Astrocyte (in vitro differentiated cells and primary cell): ENCODE measurements around the gene ITM2C. TPM values are rescaled to one million over a fixed set of nuclear protein-coding genes. Genes with fewer than 3 reads are reported as not detected.

Source experiments
- DNase-seq: peaks from one replicate; pipeline ENCODE4 v3.0.0-alpha.2; 2010; ENCODE audit warnings: low read depth
- FAIRE-seq: peaks from 2 replicates; lab custom pipeline; 2011; peaks lifted over from hg19 to GRCh38; lab: Jason Lieb, UNC
- H2AFZ ChIP-seq: 2 replicates; pipeline ENCODE4 v1.6.0; 2012; ENCODE audit warnings: low read depth, low read length, inconsistent platforms
- H3K27ac ChIP-seq: 2 replicates; pipeline ENCODE4 v1.5.1; 2011; ENCODE audit warnings: low read depth, low read length, inconsistent platforms
- H3K27me3 ChIP-seq: 2 replicates; pipeline ENCODE4 v1.6.0; 2011; ENCODE audit warnings: low read length, inconsistent platforms; ENCODE audit not compliant: insufficient read depth
- H3K36me3 ChIP-seq: 2 replicates; pipeline ENCODE4 v1.5.1; 2011; ENCODE audit warnings: low read length, inconsistent platforms; ENCODE audit not compliant: insufficient read depth
- H3K4me1 ChIP-seq: 2 replicates; pipeline ENCODE4 v1.5.1; 2011; ENCODE audit warnings: low read length, inconsistent platforms; ENCODE audit not compliant: insufficient read depth
- H3K4me2 ChIP-seq: 2 replicates; pipeline ENCODE4 v1.6.0; 2012; ENCODE audit warnings: low read length, inconsistent platforms
- H3K4me3 ChIP-seq: 2 replicates; pipeline ENCODE4 v1.5.1; 2011; ENCODE audit warnings: low read depth, mild to moderate bottlenecking, low read length, inconsistent platforms; ENCODE audit not compliant: insufficient read depth
- H3K79me2 ChIP-seq: 2 replicates; pipeline ENCODE4 v1.6.0; 2012; ENCODE audit warnings: mild to moderate bottlenecking, low read length, inconsistent platforms; ENCODE audit not compliant: insufficient read depth
- H3K9ac ChIP-seq: 2 replicates; pipeline ENCODE4 v1.6.0; 2012; ENCODE audit warnings: mild to moderate bottlenecking, low read length, inconsistent platforms
- H3K9me3 ChIP-seq: 2 replicates; pipeline ENCODE4 v1.5.1; 2012; ENCODE audit warnings: low read depth, mild to moderate bottlenecking, low read length, inconsistent platforms; ENCODE audit not compliant: insufficient read depth
- H4K20me1 ChIP-seq: 2 replicates; pipeline ENCODE4 v1.6.0; 2012; ENCODE audit warnings: low read length, inconsistent platforms; ENCODE audit not compliant: insufficient read depth
- H3K27ac Mint-ChIP-seq: one replicate; pipeline ENCODE4 v1.8.0; 2021; ENCODE audit warnings: mild to moderate bottlenecking, mixed read lengths; ENCODE audit not compliant: unreplicated experiment
- H3K27me3 Mint-ChIP-seq: one replicate; pipeline ENCODE4 v1.8.0; 2021; ENCODE audit warnings: low read depth, mixed read lengths; ENCODE audit not compliant: unreplicated experiment
- H3K36me3 Mint-ChIP-seq: one replicate; pipeline ENCODE4 v1.8.0; 2021; ENCODE audit warnings: low read depth, mixed read lengths; ENCODE audit not compliant: unreplicated experiment
- H3K4me1 Mint-ChIP-seq: one replicate; pipeline ENCODE4 v1.8.0; 2021; ENCODE audit warnings: low read depth, mixed read lengths; ENCODE audit not compliant: unreplicated experiment
- H3K4me3 Mint-ChIP-seq: one replicate; pipeline ENCODE4 v1.8.0; 2021; ENCODE audit warnings: mild to moderate bottlenecking, moderate library complexity, mixed read lengths; ENCODE audit not compliant: unreplicated experiment
- H3K9me3 Mint-ChIP-seq: one replicate; pipeline ENCODE4 v1.8.0; 2021; ENCODE audit warnings: mild to moderate bottlenecking, mixed read lengths; ENCODE audit not compliant: unreplicated experiment
- CTCF ChIP-seq: IDR thresholded peaks from 2 replicates; pipeline ENCODE4 v1.5.1; 2011; ENCODE audit warnings: low read depth, mild to moderate bottlenecking, inconsistent platforms, low read length, moderate library complexity; ENCODE audit not compliant: insufficient read depth
- EZH2 ChIP-seq: IDR thresholded peaks from 2 replicates; pipeline ENCODE4 v1.6.1; 2012; ENCODE audit warnings: mild to moderate bottlenecking, low read length, inconsistent platforms; ENCODE audit not compliant: insufficient read depth
- total RNA-seq: library from RNA; stranded (reverse); gene quantifications from 2 replicates; pipeline ENCODE4 v1.2.1, GENCODE V29; 2021

ITM2C gene
- total RNA-seq, 1 donor from 2014 or later = 458 TPM

GRCh38 chr2:230910546-230911177, 45.9 kb downstream of the ITM2C start:
- Histone ChIP-seq H3K27me3 (no peaks in the 10 kb centered on the region), H3K36me3 (no peaks in the 10 kb centered on the region), H4K20me1 (no peaks in the 10 kb centered on the region), H2AFZ (no peak overlapping the region), H3K4me2 (no peak overlapping the region), H3K79me2 (no peaks in the 10 kb centered on the region), H3K9ac (no peak overlapping the region), H3K4me3 (no peak overlapping the region), H3K9me3 (no peaks in the 10 kb centered on the region), H3K4me1 (peaks cover 14% of the 10 kb centered on the region), H3K27ac (no peak overlapping the region)
- H3K4me3 Mint-ChIP-seq = no peak overlapping the region
- no peaks in the 10 kb centered on the region for H3K36me3 Mint-ChIP-seq
- FAIRE-seq = no peak
- peaks cover 3% of the 10 kb centered on the region for H3K4me1 Mint-ChIP-seq
- no peak for DNase-seq
- H3K27me3 Mint-ChIP-seq = peaks cover 40% of the 10 kb centered on the region
- TF ChIP-seq CTCF (no peak), EZH2 (no peak)
- H3K27ac Mint-ChIP-seq = no peak overlapping the region
- H3K9me3 Mint-ChIP-seq = peaks cover 2% of the 10 kb centered on the region

GRCh38 chr2:230912046-230912445, 47.3 kb downstream of the ITM2C start:
- FAIRE-seq (no peak), DNase-seq (no peak)
- H3K9me3 Mint-ChIP-seq = peaks cover 2% of the 10 kb centered on the region
- no peak for TF ChIP-seq EZH2
- no peak for TF ChIP-seq CTCF
- H3K4me3 ChIP-seq = no peak overlapping the region
- peaks cover 33% of the 10 kb centered on the region for H3K27me3 Mint-ChIP-seq
- H2AFZ ChIP-seq = no peak overlapping the region
- H3K36me3 ChIP-seq = no peaks in the 10 kb centered on the region
- no peaks in the 10 kb centered on the region for H3K36me3 Mint-ChIP-seq
- H3K4me1 ChIP-seq = peaks cover 11% of the 10 kb centered on the region
- H3K4me3 Mint-ChIP-seq = no peak overlapping the region
- H3K4me2 ChIP-seq = no peak overlapping the region
- no peak overlapping the region for H3K9ac ChIP-seq
- no peaks in the 10 kb centered on the region for H3K9me3 ChIP-seq
- H3K27ac Mint-ChIP-seq = no peak overlapping the region
- H4K20me1 ChIP-seq = no peaks in the 10 kb centered on the region
- H3K27ac ChIP-seq = no peak overlapping the region
- no peaks in the 10 kb centered on the region for H3K27me3 ChIP-seq
- H3K79me2 ChIP-seq = no peaks in the 10 kb centered on the region
- peaks cover 3% of the 10 kb centered on the region for H3K4me1 Mint-ChIP-seq

- Mint-ChIP-seq H3K4me1 (peaks cover 3% of the 10 kb centered on the region), H3K9me3 (peaks cover 2% of the 10 kb centered on the region), H3K27ac (no peak overlapping the region), H3K27me3 (peaks cover 31% of the 10 kb centered on the region), H3K4me3 (no peak overlapping the region), H3K36me3 (no peaks in the 10 kb centered on the region)
- Histone ChIP-seq H3K79me2 (no peaks in the 10 kb centered on the region), H3K36me3 (no peaks in the 10 kb centered on the region), H3K27me3 (peaks cover 3% of the 10 kb centered on the region), H3K4me2 (no peak overlapping the region), H3K4me1 (peaks cover 11% of the 10 kb centered on the region), H3K9me3 (no peaks in the 10 kb centered on the region), H3K27ac (no peak overlapping the region), H2AFZ (no peak overlapping the region), H4K20me1 (no peaks in the 10 kb centered on the region), H3K4me3 (no peak overlapping the region), H3K9ac (no peak overlapping the region)
- no peak for DNase-seq
- TF ChIP-seq EZH2 = no peak
- TF ChIP-seq CTCF = no peak
- FAIRE-seq = no peak
These were observed 48.0 kb downstream of the ITM2C start for GRCh38 chr2:230912724-230913123.
